DOHH2 (cell line): ENCODE measurements around the gene ALAS1.
A peak's percentile ranks its signal among the peaks of the same experiment; 100 is the strongest.

Experiments used
- H3F3A ChIP-seq: fragments of 200-600 bp; sonication (generic), shearing (Covaris generic); 2 replicates; pipeline ENCODE4 v1.6.0; 2016; ENCODE audit warnings: antibody characterized with exemption, mild to moderate bottlenecking; ENCODE audit not compliant: control insufficient read depth, insufficient read depth
- H3K27ac ChIP-seq: fragments of 200-600 bp; sonication (generic); 2 replicates; pipeline ENCODE4 v1.5.1; 2014; ENCODE audit warnings: low read depth, mild to moderate bottlenecking, low read length, moderate library complexity
- H3K27me3 ChIP-seq: fragments of 200-600 bp; sonication (generic); 2 replicates; pipeline ENCODE4 v1.6.1; 2014; ENCODE audit warnings: mild to moderate bottlenecking, low read length, mixed read lengths; ENCODE audit not compliant: control insufficient read depth
- H3K36me3 ChIP-seq: fragments of 200-600 bp; sonication (generic); 2 replicates; pipeline ENCODE4 v1.6.1; 2014; ENCODE audit warnings: mild to moderate bottlenecking, low read length, moderate library complexity, mixed read lengths; ENCODE audit not compliant: control insufficient read depth
- H3K4me1 ChIP-seq: fragments of 200-600 bp; sonication (generic); 2 replicates; pipeline ENCODE4 v1.6.1; 2014; ENCODE audit warnings: mild to moderate bottlenecking, low read length, mixed read lengths; ENCODE audit not compliant: control insufficient read depth
- H3K4me2 ChIP-seq: fragments of 200-600 bp; sonication (generic); 2 replicates; pipeline ENCODE4 v1.6.0; 2014; ENCODE audit warnings: mild to moderate bottlenecking, low read length, moderate library complexity
- H3K4me3 ChIP-seq: fragments of 200-600 bp; sonication (generic); 2 replicates; pipeline ENCODE4 v1.5.1; 2014; ENCODE audit warnings: mild to moderate bottlenecking, low read length, mixed read lengths
- H3K79me2 ChIP-seq: fragments of 200-600 bp; sonication (generic); 2 replicates; pipeline ENCODE4 v1.6.1; 2014; ENCODE audit warnings: mild to moderate bottlenecking, low read length, mixed read lengths; ENCODE audit not compliant: control insufficient read depth
- H3K9me2 ChIP-seq: fragments of 200-600 bp; sonication (generic); replicated peaks from 2 replicates; pipeline ENCODE4 v1.6.1; 2014; ENCODE audit warnings: mild to moderate bottlenecking, low read length, mixed read lengths; ENCODE audit not compliant: control insufficient read depth
- H3K9me3 ChIP-seq: fragments of 200-600 bp; sonication (generic); 2 replicates; pipeline ENCODE4 v1.6.1; 2014; ENCODE audit warnings: antibody characterized with exemption, low read length, mixed read lengths; ENCODE audit not compliant: control insufficient read depth, insufficient read depth
- H4K20me1 ChIP-seq: fragments of 200-600 bp; sonication (generic); 2 replicates; pipeline ENCODE4 v1.6.0; 2014; ENCODE audit warnings: low read depth, mild to moderate bottlenecking, antibody characterized with exemption, low read length, moderate library complexity; ENCODE audit not compliant: control insufficient read depth, insufficient read depth
- CTCF ChIP-seq: fragments of 200-600 bp; sonication (generic); IDR thresholded peaks from one replicate; pipeline ENCODE4 v1.5.1; 2014; ENCODE audit warnings: antibody characterized with exemption, mild to moderate bottlenecking, low read depth, low read length; ENCODE audit not compliant: poor library complexity, severe bottlenecking
- EZH2phosphoT487 ChIP-seq: fragments of 200-600 bp; sonication (generic); IDR thresholded peaks from 2 replicates; pipeline ENCODE4 v1.6.1; 2017; ENCODE audit warnings: borderline replicate concordance, mild to moderate bottlenecking, antibody characterized with exemption, low read length, moderate library complexity, mixed read lengths

Gene ALAS1

DNA sequence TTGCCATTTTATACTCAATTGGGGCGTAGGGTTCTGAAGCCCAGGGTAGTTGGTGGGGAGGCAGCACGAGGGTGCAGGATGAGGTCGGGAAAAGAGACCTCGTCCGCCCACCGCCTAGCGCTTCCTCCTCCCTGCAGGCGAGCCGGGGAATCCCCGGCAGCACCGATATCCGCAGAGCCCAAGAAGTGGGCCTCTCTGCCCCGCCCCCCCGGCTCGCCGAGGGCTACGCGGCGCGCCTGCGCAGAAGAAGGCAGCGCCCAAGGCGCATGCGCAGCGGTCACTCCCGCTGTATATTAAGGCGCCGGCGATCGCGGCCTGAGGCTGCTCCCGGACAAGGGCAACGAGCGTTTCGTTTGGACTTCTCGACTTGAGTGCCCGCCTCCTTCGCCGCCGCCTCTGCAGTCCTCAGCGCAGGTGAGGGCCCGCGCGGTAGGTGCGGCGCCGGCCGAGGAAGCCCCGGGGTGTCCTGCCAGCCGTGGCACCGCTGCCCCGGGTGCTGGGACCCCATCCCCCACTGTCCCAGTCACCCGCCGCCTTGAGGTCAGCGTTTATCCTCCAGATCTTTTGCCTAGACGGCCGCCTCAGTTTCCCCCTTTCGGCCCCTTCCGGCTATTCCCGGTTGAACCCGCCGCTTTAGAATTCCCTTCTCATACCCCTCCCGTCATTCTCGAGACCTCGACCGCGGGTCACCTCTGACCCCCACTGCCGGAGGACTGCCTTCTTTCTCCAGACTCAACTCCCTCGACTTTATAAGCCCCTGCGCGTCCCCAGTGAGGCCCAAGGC, at the start of gene ALAS1:
TSS of gene ALAS1 (plus strand) at position 319 of the 784 bp plus-strand sequence. CDS start 1,082 bp downstream, outside the sequence.
- Histone ChIP-seq H3K36me3 (peaks cover 45% of the 10 kb centered on the region), H4K20me1 (no peaks in the 10 kb centered on the region; the same call in 1 of the 2 replicates), H3K9me3 (no peaks in the 10 kb centered on the region), H3F3A (no peaks in the 10 kb centered on the region), H3K4me3 (peak within 1 kb of the TSS; percentile 93), H3K27me3 (no peaks in the 10 kb centered on the region), H3K4me1 (peaks cover 43% of the 10 kb centered on the region), H3K27ac (peak within 1 kb of the TSS; percentile 22), H3K9me2 (no peaks in the 10 kb centered on the region), H3K4me2 (peak within 1 kb of the TSS; percentile 97), H3K79me2 (peaks cover 16% of the 10 kb centered on the region)
- TF ChIP-seq EZH2phosphoT487: no peak
- TF ChIP-seq CTCF: no peak

DNA sequence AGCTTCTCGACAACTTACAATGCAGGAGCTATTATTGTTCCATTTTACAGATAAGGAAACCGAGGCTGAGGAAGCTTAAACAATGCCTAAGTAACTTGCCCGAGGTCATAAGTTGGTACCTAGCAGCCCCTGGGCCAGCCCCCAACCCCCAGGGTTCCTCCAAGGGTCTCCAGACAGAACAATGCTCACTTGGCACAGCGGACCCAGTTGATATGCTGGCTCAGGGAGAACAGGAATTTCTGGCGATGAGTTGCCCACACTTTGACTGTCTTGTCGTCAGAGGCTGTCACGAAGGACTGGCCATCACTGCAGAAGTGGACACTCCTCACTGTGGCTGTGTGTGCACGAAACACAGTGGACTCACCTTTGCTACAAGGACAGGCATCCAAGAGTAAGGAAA, 48.9 kb upstream of the ALAS1 start:
- H3K9me3 ChIP-seq: no peaks in the 10 kb centered on the region
- no peaks in the 10 kb centered on the region for H3K9me2 ChIP-seq
- H3K4me1 ChIP-seq: peaks cover 15% of the 10 kb centered on the region
- H3K36me3 ChIP-seq: peaks cover 62% of the 10 kb centered on the region
- H4K20me1 ChIP-seq: no peaks in the 10 kb centered on the region; the same call in 1 of the 2 replicates
- peaks cover 29% of the 10 kb centered on the region for H3K79me2 ChIP-seq
- no peak overlapping the region for H3K4me2 ChIP-seq
- H3K4me3 ChIP-seq: no peak overlapping the region
- no peaks in the 10 kb centered on the region for H3K27me3 ChIP-seq
- H3F3A ChIP-seq: no peaks in the 10 kb centered on the region
- no peak for TF ChIP-seq CTCF
- no peak for TF ChIP-seq EZH2phosphoT487
- no peak overlapping the region for H3K27ac ChIP-seq

DNA sequence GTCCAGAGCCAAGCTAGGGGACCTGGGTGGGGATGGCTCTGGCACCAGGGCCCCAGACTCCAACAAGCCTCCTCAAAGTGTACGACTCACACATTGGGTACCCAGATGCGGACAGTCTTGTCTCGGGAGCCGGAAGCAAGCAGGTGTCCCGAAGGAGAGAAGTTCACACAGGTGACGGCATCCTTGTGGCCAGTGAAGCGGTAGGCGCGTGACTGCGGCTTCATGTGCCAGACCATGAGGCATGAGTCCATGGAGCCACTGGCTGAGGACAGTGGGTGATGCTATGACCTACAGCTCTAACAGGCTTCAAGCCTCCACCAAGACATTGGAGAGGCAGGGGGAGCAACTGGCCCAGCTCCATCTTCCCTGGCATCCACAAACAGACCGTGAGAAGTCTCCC, 48.2 kb upstream of the ALAS1 start:
- H3K4me1 ChIP-seq: peaks cover 10% of the 10 kb centered on the region
- H3K4me3 ChIP-seq: no peak overlapping the region
- no peaks in the 10 kb centered on the region for H3K9me3 ChIP-seq
- no peak overlapping the region for H3K27ac ChIP-seq
- H3K36me3 ChIP-seq: peaks cover 56% of the 10 kb centered on the region
- no peaks in the 10 kb centered on the region for H3K9me2 ChIP-seq
- H3K79me2 ChIP-seq: peaks cover 29% of the 10 kb centered on the region
- TF ChIP-seq EZH2phosphoT487 (no peak), CTCF (no peak)
- no peaks in the 10 kb centered on the region for H3K27me3 ChIP-seq
- H3K4me2 ChIP-seq: no peak overlapping the region
- H4K20me1 ChIP-seq: no peaks in the 10 kb centered on the region
- H3F3A ChIP-seq: no peaks in the 10 kb centered on the region
